Muscle of leg (tissue), 11 donors: ENCODE measurements around the gene PAPPA. TPM values are rescaled to one million over a fixed set of nuclear protein-coding genes. Genes with fewer than 3 reads are reported as not detected.

Experiments used
- DNase-seq: peaks from one replicate; pipeline ENCODE4 v3.0.0; 2013
- H3K27ac ChIP-seq: one replicate; pipeline ENCODE4 v1.5.1; 2013; ENCODE audit warnings: mild to moderate bottlenecking, low read length, control low read depth
- H3K27me3 ChIP-seq: one replicate; pipeline ENCODE4 v1.6.1; 2013; ENCODE audit warnings: low read length; ENCODE audit not compliant: control insufficient read depth, insufficient read depth
- H3K36me3 ChIP-seq: one replicate; pipeline ENCODE4 v1.6.1; 2013; ENCODE audit warnings: low read length; ENCODE audit not compliant: control insufficient read depth, insufficient read depth
- H3K4me1 ChIP-seq: one replicate; pipeline ENCODE4 v1.6.1; 2013; ENCODE audit warnings: low read length; ENCODE audit not compliant: control insufficient read depth, insufficient read depth
- H3K4me3 ChIP-seq: one replicate; pipeline ENCODE4 v1.5.1; 2013; ENCODE audit warnings: low read length, control low read depth
- H3K9me3 ChIP-seq: replicated peaks from 2 replicates; pipeline ENCODE4 v1.6.1; 2013; ENCODE audit warnings: low read depth, low read length; ENCODE audit not compliant: control insufficient read depth
- WGBS: methylation state at CpG from one replicate; pipeline ENCODE4 v1.1.5; 2013; ENCODE audit warnings: missing lambda C conversion rate; ENCODE audit not compliant: insufficient coverage; 5-methylcytosine and 5-hydroxymethylcytosine counted together
- polyA plus RNA-seq, 8 donors: library from polyadenylated mRNA; unstranded; fragments of 120-200 nt; gene quantifications; one replicate each; pipeline versions ENCODE4 v1.2.1 to v1.2.3, GENCODE V29; 2013; ENCODE audit warnings: inconsistent platforms in 1 of 8, low replicate concordance in 1 of 8; ENCODE audit not compliant: insufficient read length in 8 of 8, insufficient read depth in 1 of 8
- total RNA-seq: library from RNA; stranded (reverse); fragments of 120-200 nt; gene quantifications from one replicate; pipeline ENCODE4 v1.2.4, GENCODE V29; 2013

The PAPPA gene
- total and polyA plus RNA-seq, 9 donors, result 0.34 to 2.1 (median 0.92) TPM

GRCh38 chr9:116355153-116355921 is 201.7 kb downstream of the PAPPA start:
- peak; percentile 95 for DNase-seq
- no peaks in the 10 kb centered on the region for H3K9me3 ChIP-seq

GRCh38 chr9:116358251-116358650 is 204.7 kb downstream of the PAPPA start:
- Histone ChIP-seq H3K36me3 (no peaks in the 10 kb centered on the region), H3K27ac (no peak overlapping the region), H3K4me3 (no peak overlapping the region), H3K9me3 (no peaks in the 10 kb centered on the region), H3K27me3 (peaks cover 3% of the 10 kb centered on the region), H3K4me1 (peaks cover 15% of the 10 kb centered on the region)
- 100% methylated on average over 1 of the region's 3 CpGs for WGBS
- no peak for DNase-seq

More at GRCh38 chr9:116355153-116355921, 201.7 kb downstream of the PAPPA start:
- WGBS, result 12% methylated on average over 6 of the region's 11 CpGs
- Histone ChIP-seq H3K36me3 (no peaks in the 10 kb centered on the region), H3K27ac (peak overlapping the region; percentile 22), H3K27me3 (peaks cover 3% of the 10 kb centered on the region), H3K4me1 (peaks cover 12% of the 10 kb centered on the region), H3K4me3 (no peak overlapping the region)

GRCh38 chr9:116360016-116360415 is 206.4 kb downstream of the PAPPA start:
- peak; percentile 73 for DNase-seq
- no peak overlapping the region for H3K27ac ChIP-seq
- no peaks in the 10 kb centered on the region for H3K36me3 ChIP-seq
- H3K9me3 ChIP-seq, result no peaks in the 10 kb centered on the region
- no peaks in the 10 kb centered on the region for H3K27me3 ChIP-seq
- peaks cover 18% of the 10 kb centered on the region for H3K4me1 ChIP-seq
- no peak overlapping the region for H3K4me3 ChIP-seq
- 0% methylated on average over 4 of the region's 4 CpGs for WGBS

DNA sequence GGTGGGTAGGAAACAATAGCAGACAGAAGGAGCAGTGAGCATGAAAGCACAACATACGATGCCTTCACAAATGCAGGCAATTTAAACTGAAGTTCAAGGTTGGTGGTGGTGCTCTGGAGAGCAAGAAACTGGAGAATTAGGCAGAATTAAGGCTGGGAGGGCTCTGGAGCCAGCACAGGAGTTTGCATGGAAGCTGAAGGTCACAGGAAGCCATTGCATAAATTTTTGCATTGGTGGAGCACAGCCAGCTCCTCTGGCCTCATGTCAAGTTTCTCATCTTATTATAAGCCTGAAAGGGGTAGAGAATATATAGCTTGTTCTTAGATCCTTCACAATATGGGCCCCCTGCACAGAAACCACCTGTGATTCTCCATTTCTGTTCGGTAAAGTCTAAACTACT is 207.4 kb downstream of the PAPPA start:
- no peak overlapping the region for H3K27ac ChIP-seq
- no peak overlapping the region for H3K4me3 ChIP-seq
- H3K27me3 ChIP-seq, result no peaks in the 10 kb centered on the region
- WGBS, result 56% methylated on average over 2 of the region's 2 CpGs
- no peaks in the 10 kb centered on the region for H3K36me3 ChIP-seq
- no peaks in the 10 kb centered on the region for H3K9me3 ChIP-seq
- peak; percentile 28 for DNase-seq
- H3K4me1 ChIP-seq, result peaks cover 21% of the 10 kb centered on the region

DNA sequence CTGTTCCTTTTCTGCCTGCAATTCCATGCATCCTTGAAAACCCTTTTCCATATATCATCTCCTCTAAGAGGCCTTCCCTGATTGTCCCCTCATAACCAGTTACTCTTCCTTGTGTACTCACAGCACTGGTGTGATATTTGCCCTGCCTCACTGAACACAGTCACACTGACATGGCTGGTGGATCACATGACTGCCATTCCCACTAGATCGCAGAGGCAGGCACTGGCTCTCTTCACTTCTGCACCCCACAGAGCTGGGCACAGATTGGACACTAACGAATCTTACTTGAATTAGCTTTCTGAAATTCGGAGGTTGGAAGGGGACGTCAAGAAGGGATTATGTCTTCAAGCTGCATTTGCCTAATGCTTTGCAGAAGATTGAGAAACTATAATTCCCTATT is 208.0 kb downstream of the PAPPA start:
- H3K36me3 ChIP-seq, result no peaks in the 10 kb centered on the region
- no peaks in the 10 kb centered on the region for H3K27me3 ChIP-seq
- no peak for DNase-seq
- H3K9me3 ChIP-seq, result no peaks in the 10 kb centered on the region
- H3K27ac ChIP-seq, result no peak overlapping the region
- no CpG with 5 or more reads among the region's 4 CpGs for WGBS
- peaks cover 21% of the 10 kb centered on the region for H3K4me1 ChIP-seq
- no peak overlapping the region for H3K4me3 ChIP-seq

- Histone ChIP-seq H3K4me3 (no peak overlapping the region), H3K27ac (no peak overlapping the region), H3K9me3 (no peaks in the 10 kb centered on the region), H3K27me3 (no peaks in the 10 kb centered on the region), H3K36me3 (no peaks in the 10 kb centered on the region), H3K4me1 (peaks cover 21% of the 10 kb centered on the region)
- DNase-seq, result no peak
- 82% methylated on average over 6 of the region's 6 CpGs for WGBS
Observed at GRCh38 chr9:116362493-116362892, 208.9 kb downstream of the PAPPA start.

GRCh38 chr9:116365056-116365471 is 211.5 kb downstream of the PAPPA start:
- Histone ChIP-seq H3K4me3 (peak overlapping the region; percentile 8), H3K4me1 (peaks cover 18% of the 10 kb centered on the region), H3K9me3 (no peaks in the 10 kb centered on the region), H3K27ac (peak overlapping the region; percentile 38), H3K36me3 (no peaks in the 10 kb centered on the region), H3K27me3 (no peaks in the 10 kb centered on the region)
- WGBS, result 17% methylated on average over 2 of the region's 9 CpGs
- DNase-seq, result peak; percentile 90

DNA sequence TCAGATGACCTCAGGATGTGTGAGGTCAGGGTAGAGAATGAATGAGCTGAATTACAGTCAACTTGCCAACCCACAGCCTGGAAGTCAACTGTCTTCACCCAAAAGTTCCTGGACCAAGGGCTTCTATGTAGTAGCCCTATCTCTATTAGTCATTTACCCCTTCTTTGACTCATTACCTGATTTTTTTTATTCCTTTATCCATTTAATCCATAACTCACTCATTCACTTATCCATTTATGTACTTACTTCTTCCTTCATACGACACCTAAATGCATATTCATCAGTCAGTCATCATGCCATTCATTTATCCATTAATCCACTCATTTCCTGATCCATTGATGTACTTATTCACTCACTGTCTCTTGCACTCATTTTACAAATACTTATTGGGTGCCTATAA is 212.7 kb downstream of the PAPPA start:
- Histone ChIP-seq H3K27ac (no peak overlapping the region), H3K4me3 (no peak overlapping the region), H3K36me3 (no peaks in the 10 kb centered on the region), H3K27me3 (no peaks in the 10 kb centered on the region), H3K9me3 (no peaks in the 10 kb centered on the region), H3K4me1 (peaks cover 12% of the 10 kb centered on the region)
- WGBS, result 100% methylated on average over 1 of the region's 1 CpG
- DNase-seq, result no peak

DNA sequence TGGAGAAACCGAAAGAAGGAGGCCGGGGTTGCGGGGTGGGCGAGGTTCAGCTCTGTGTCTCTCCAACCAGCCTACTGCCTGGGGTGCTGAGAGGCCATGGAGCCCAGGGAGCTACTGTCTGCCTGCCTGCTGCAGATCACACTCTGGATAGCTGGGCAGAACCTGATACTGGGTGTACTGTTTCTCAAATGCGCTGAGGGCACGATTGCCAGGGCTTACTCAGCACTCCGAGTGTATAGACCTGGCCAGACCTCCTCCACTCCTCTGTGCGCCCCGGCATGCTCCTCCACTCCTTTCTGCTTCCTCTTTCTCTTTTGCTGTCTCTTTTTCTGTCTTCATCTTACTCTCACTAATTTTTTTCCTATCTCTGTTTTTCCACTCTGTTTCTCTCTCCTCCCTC is 215.1 kb downstream of the PAPPA start:
- Histone ChIP-seq H3K4me1 (peaks cover 12% of the 10 kb centered on the region), H3K36me3 (no peaks in the 10 kb centered on the region), H3K9me3 (no peaks in the 10 kb centered on the region), H3K27me3 (no peaks in the 10 kb centered on the region), H3K4me3 (no peak overlapping the region), H3K27ac (no peak overlapping the region)
- 74% methylated on average over 9 of the region's 9 CpGs for WGBS
- peak; percentile 41 for DNase-seq

GRCh38 chr9:116369706-116370105 is 216.1 kb downstream of the PAPPA start:
- no peaks in the 10 kb centered on the region for H3K27me3 ChIP-seq
- no peak for DNase-seq
- no peaks in the 10 kb centered on the region for H3K36me3 ChIP-seq
- H3K4me1 ChIP-seq, result peaks cover 12% of the 10 kb centered on the region
- WGBS, result 60% methylated on average over 4 of the region's 5 CpGs
- no peak overlapping the region for H3K27ac ChIP-seq
- no peak overlapping the region for H3K4me3 ChIP-seq
- no peaks in the 10 kb centered on the region for H3K9me3 ChIP-seq
